Thymus (tissue), 11 donors: Measurements from ENCODE around the gene RPS17. TPM values are rescaled to one million over a fixed set of nuclear protein-coding genes. Genes with fewer than 3 reads are reported as not detected.
"Not testable (repeated sequence)": the region's sequence is repeated elsewhere in the genome, so short reads cannot be mapped to it uniquely, and the experiment has no call there.

Experiments used
- DNase-seq, 9 donors: peaks; one replicate each; pipeline ENCODE4 v3.0.0-alpha.2; 2013; ENCODE audit warnings: low spot score in 9 of 9, low read depth in 6 of 9, missing footprints in 1 of 9
- H3K27ac ChIP-seq, 2 donors: one replicate each; pipeline ENCODE4 v1.5.1; 2013; ENCODE audit warnings: control low read depth in 1 of 2, low read depth in 1 of 2, low read length in 1 of 2, mild to moderate bottlenecking in 1 of 2, moderate library complexity in 1 of 2
- H3K27me3 ChIP-seq, 2 donors: one replicate each; pipeline ENCODE4 v1.5.1; 2013; ENCODE audit warnings: low read length in 1 of 2; ENCODE audit not compliant: control insufficient read depth in 2 of 2, insufficient read depth in 1 of 2
- H3K36me3 ChIP-seq, 2 donors: one replicate each; pipeline ENCODE4 v1.5.1; 2013; ENCODE audit warnings: low read length in 1 of 2, mild to moderate bottlenecking in 1 of 2, moderate library complexity in 1 of 2; ENCODE audit not compliant: control insufficient read depth in 2 of 2, insufficient read depth in 2 of 2
- H3K4me1 ChIP-seq, 2 donors: one replicate each; pipeline ENCODE4 v1.5.1; 2013; ENCODE audit warnings: low read length in 2 of 2; ENCODE audit not compliant: control insufficient read depth in 2 of 2, insufficient read depth in 2 of 2
- H3K4me3 ChIP-seq, 2 donors: one replicate each; pipeline ENCODE4 v1.5.1; 2013; ENCODE audit warnings: low read length in 2 of 2, control low read depth in 1 of 2, mild to moderate bottlenecking in 1 of 2
- H3K9me3 ChIP-seq, 2 donors: one replicate each; pipeline ENCODE4 v1.5.1; 2013; ENCODE audit warnings: low read length in 1 of 2, mild to moderate bottlenecking in 1 of 2; ENCODE audit not compliant: control insufficient read depth in 2 of 2, insufficient read depth in 1 of 2
- WGBS: extraction: QIAGEN DNeasy Blood & Tissue Kit; methylation state at CpG from one replicate; pipeline ENCODE4 v1.1.7; 2013; 5-methylcytosine and 5-hydroxymethylcytosine counted together
- polyA plus RNA-seq: library from polyadenylated mRNA; stranded (reverse); fragments of 200-250 nt; gene quantifications from one replicate; pipeline ENCODE4 v1.2.3, GENCODE V29; 2013
- total RNA-seq: library from RNA; stranded (reverse); fragments of 120-200 nt; gene quantifications from one replicate; pipeline ENCODE4 v1.2.4, GENCODE V29; 2013
- donor health status: healthy.

Gene RPS17
- total and polyA plus RNA-seq, 2 donors = 3,581 to 6,434 TPM

GRCh38 chr15:82507693-82508092, 32.6 kb downstream of the RPS17 start:
- not testable (repeated sequence) for H3K27me3 ChIP-seq, DNase-seq, H3K9me3 ChIP-seq, H3K27ac ChIP-seq, H3K4me1 ChIP-seq, H3K36me3 ChIP-seq, H3K4me3 ChIP-seq
- 97% methylated on average over 2 of the region's 4 CpGs for WGBS

DNA sequence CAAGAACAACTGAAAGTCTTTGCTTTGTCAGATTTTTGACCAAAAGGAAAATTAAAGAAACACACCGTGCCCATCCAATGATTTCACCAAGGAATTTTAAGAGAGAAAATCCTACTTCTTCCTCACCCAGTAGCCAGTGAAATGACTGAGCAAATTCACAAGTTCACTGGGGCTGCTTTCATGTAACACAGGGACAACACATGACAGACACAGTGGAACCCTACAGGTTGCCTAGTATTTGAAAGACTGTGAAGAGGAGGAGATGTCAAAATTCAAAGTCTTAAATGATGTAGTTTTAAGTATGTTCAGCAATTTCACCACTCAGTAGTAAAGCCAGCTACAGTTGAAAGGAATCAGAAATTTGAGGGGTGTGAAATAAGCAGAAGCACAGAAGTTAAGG, 33.2 kb downstream of the RPS17 start:
- DNase-seq, H3K4me3 ChIP-seq, H3K27ac ChIP-seq, H3K27me3 ChIP-seq, H3K4me1 ChIP-seq, H3K36me3 ChIP-seq, H3K9me3 ChIP-seq: not testable (repeated sequence)
- 98% methylated on average over 1 of the region's 1 CpG for WGBS

GRCh38 chr15:82505842-82506241, 34.4 kb downstream of the RPS17 start:
- not testable (repeated sequence) for H3K27ac ChIP-seq, H3K27me3 ChIP-seq, H3K9me3 ChIP-seq, DNase-seq, H3K4me3 ChIP-seq, H3K36me3 ChIP-seq, H3K4me1 ChIP-seq
- WGBS = no CpG with 5 or more reads among the region's 3 CpGs

- H3K27ac ChIP-seq, DNase-seq: not testable (repeated sequence)
- 97% methylated on average over 1 of the region's 3 CpGs for WGBS
Observed at GRCh38 chr15:82504074-82504473, 36.2 kb downstream of the RPS17 start.

GRCh38 chr15:82502700-82503339, 37.4 kb downstream of the RPS17 start:
- H3K9me3 ChIP-seq, H3K36me3 ChIP-seq, H3K4me1 ChIP-seq, H3K27me3 ChIP-seq, H3K4me3 ChIP-seq, DNase-seq, H3K27ac ChIP-seq: not testable (repeated sequence)
- 43% methylated on average over 3 of the region's 7 CpGs for WGBS

More at GRCh38 chr15:82504074-82504473, 36.2 kb downstream of the RPS17 start:
- not testable (repeated sequence) for H3K36me3 ChIP-seq, H3K4me1 ChIP-seq, H3K4me3 ChIP-seq, H3K27me3 ChIP-seq, H3K9me3 ChIP-seq

GRCh38 chr15:82500772-82501171, 39.5 kb downstream of the RPS17 start:
- H3K27ac ChIP-seq, H3K4me3 ChIP-seq, DNase-seq, H3K27me3 ChIP-seq, H3K4me1 ChIP-seq, H3K36me3 ChIP-seq, H3K9me3 ChIP-seq: not testable (repeated sequence)
- 60% methylated on average over 4 of the region's 4 CpGs for WGBS

DNA sequence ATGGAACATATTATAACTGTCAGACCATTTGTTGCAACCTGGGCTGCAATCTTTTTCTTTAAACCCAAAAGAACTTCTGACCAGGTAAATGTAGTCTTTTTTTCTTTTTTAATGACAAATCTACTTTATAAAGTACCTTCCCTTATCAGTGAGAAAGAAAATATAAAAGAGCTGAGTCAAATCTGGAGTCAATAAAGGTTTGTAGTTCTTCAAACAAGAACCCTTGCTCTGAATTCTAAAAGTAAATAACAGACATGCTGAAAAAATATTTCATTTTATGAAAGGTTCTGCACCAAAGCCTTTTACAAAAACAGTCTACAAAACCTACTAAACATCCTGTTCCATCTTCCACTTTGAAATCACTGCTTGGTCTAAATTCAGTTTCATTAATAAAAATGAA, 42.3 kb downstream of the RPS17 start:
- H3K27ac ChIP-seq, H3K36me3 ChIP-seq, H3K27me3 ChIP-seq, DNase-seq, H3K4me3 ChIP-seq, H3K4me1 ChIP-seq, H3K9me3 ChIP-seq: not testable (repeated sequence)

- 88% methylated on average over 4 of the region's 4 CpGs for WGBS
- DNase-seq = not testable (repeated sequence)
Observed at GRCh38 chr15:82488250-82488649, 52.0 kb downstream of the RPS17 start.

DNA sequence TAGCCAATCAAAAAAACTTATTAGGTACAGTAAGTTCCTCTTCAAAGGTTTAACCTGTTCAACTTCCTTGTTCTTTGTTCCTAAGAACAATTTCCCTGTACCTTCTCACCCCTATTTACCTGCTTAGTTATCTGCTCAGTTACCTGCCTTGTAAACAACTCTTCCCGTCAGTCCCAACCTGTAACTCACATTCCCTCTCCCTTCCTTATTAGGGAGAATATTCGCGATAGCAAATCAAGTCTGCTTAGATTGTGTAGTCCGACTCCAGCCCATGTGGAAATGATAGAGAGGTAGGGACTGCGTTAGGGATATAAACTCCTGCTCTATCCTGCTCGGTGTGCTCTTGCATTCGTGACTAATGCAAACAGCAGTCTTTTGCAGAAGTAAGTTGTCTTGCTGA, 53.2 kb downstream of the RPS17 start:
- 87% methylated on average over 7 of the region's 7 CpGs for WGBS
- H3K9me3 ChIP-seq, H3K27me3 ChIP-seq, H3K4me1 ChIP-seq, DNase-seq, H3K4me3 ChIP-seq, H3K36me3 ChIP-seq, H3K27ac ChIP-seq: not testable (repeated sequence)

More at GRCh38 chr15:82488250-82488649, 52.0 kb downstream of the RPS17 start:
- H3K9me3 ChIP-seq, H3K27ac ChIP-seq, H3K4me1 ChIP-seq, H3K36me3 ChIP-seq, H3K27me3 ChIP-seq, H3K4me3 ChIP-seq: not testable (repeated sequence)
